PC-3 (cell line): Measurements from ENCODE around the gene TRIM37. TPM values are rescaled to one million over a fixed set of nuclear protein-coding genes. Genes with fewer than 3 reads are reported as not detected.

Source experiments
- ATAC-seq: fragments of 200-7000 bp; cut with Tn5 transposase; 2 replicates; pipeline ENCODE4 v1.9.1; 2020; ENCODE audit warnings: mild to moderate bottlenecking, moderate library complexity
- BruUV-seq: library from RNA; stranded (reverse); fragments of 400-500 nt; replicated peaks from 2 replicates; lab custom pipeline; 2021; lab: Mats Ljungman, UMichigan
- CTCF ChIA-PET: fragments of 300-600 bp; sonication (Branson Sonifier 250); formaldehyde crosslinking; loops from one replicate; lab custom pipeline; 2022; ENCODE audit warnings: antibody characterized with exemption; lab: Charles Lee
- POLR2A ChIA-PET: fragments of 300-600 bp; sonication (Branson Sonifier 250); formaldehyde crosslinking; loops from one replicate; lab custom pipeline; 2022; ENCODE audit warnings: antibody characterized with exemption; ENCODE audit not compliant: unreplicated experiment; lab: Charles Lee
- DNase-seq: peaks from one replicate; pipeline ENCODE4 v3.0.0-alpha.2; 2015
- H2AFZ ChIP-seq: fragments of 300-600 bp; sonication (generic); 2 replicates; pipeline ENCODE4 v1.6.0; 2016; ENCODE audit warnings: antibody characterized with exemption, low read length
- H3F3A ChIP-seq: fragments of 300-600 bp; sonication (generic); one replicate; pipeline ENCODE4 v1.6.0; 2017; ENCODE audit warnings: antibody characterized with exemption, low read length, control low read depth, mild to moderate bottlenecking; ENCODE audit not compliant: unreplicated experiment
- H3K27ac ChIP-seq: fragments of 300-600 bp; sonication (generic); 2 replicates; pipeline ENCODE4 v1.5.1; 2016; ENCODE audit warnings: mild to moderate bottlenecking, low read length
- H3K27me3 ChIP-seq: fragments of 300-600 bp; sonication (generic); 2 replicates; pipeline ENCODE4 v1.6.1; 2016; ENCODE audit warnings: low read length, mixed read lengths
- H3K36me3 ChIP-seq: fragments of 300-600 bp; sonication (generic); 2 replicates; pipeline ENCODE4 v1.6.1; 2016; ENCODE audit warnings: low read depth, mixed run types, low read length, mixed read lengths
- H3K4me1 ChIP-seq: fragments of 300-600 bp; sonication (generic); 2 replicates; pipeline ENCODE4 v1.5.1; 2016; ENCODE audit warnings: low read length; ENCODE audit not compliant: insufficient read depth
- H3K4me2 ChIP-seq: fragments of 300-600 bp; sonication (generic); 2 replicates; pipeline ENCODE4 v1.6.0; 2016; ENCODE audit warnings: low read length
- H3K4me3 ChIP-seq: fragments of 300-600 bp; sonication (generic); 2 replicates; pipeline ENCODE4 v1.5.1; 2016; ENCODE audit warnings: mild to moderate bottlenecking, low read length, mixed read lengths
- H3K79me2 ChIP-seq: fragments of 300-600 bp; sonication (generic); 2 replicates; pipeline ENCODE4 v1.6.1; 2017; ENCODE audit warnings: low read length, mixed read lengths
- H3K9ac ChIP-seq: fragments of 300-600 bp; sonication (generic); 2 replicates; pipeline ENCODE4 v1.6.0; 2016; ENCODE audit warnings: mild to moderate bottlenecking, low read length
- H3K9me2 ChIP-seq: fragments of 300-600 bp; sonication (generic); replicated peaks from 2 replicates; pipeline ENCODE4 v1.6.1; 2016; ENCODE audit warnings: mixed run types, low read length, mixed read lengths
- H3K9me3 ChIP-seq: fragments of 300-600 bp; sonication (generic); 2 replicates; pipeline ENCODE4 v1.6.1; 2016; ENCODE audit warnings: low read length, mixed read lengths
- H4K20me1 ChIP-seq: fragments of 300-600 bp; sonication (generic); 2 replicates; pipeline ENCODE4 v1.6.1; 2016; ENCODE audit warnings: low read length, mixed read lengths
- EZH2 ChIP-seq: fragments of 300-600 bp; sonication (generic); IDR thresholded peaks from one replicate; pipeline ENCODE4 v1.6.1; 2017; ENCODE audit warnings: antibody characterized with exemption, mild to moderate bottlenecking, low read length; ENCODE audit not compliant: unreplicated experiment
- EZH2phosphoT487 ChIP-seq: fragments of 300-600 bp; sonication (generic); IDR thresholded peaks from 2 replicates; pipeline ENCODE4 v1.6.1; 2018; ENCODE audit warnings: mild to moderate bottlenecking, antibody characterized with exemption, low read length, borderline replicate concordance
- intact Hi-C: fragments of 100-400 bp; cut with micrococcal nuclease; formaldehyde crosslinking; loops from 2 replicates; pipeline ENCODE4 v1.9.0; 2023
- total RNA-seq: library from RNA; depleted of rRNA; stranded (reverse); fragments of >200 nt; gene quantifications from 2 replicates; pipeline ENCODE4 v1.2.3, GENCODE V29; 2014
- TF ChIP-seq, protein P1 (sequence below): fragments of 300-600 bp; sonication (generic); conservative IDR thresholded peaks from 2 replicates; pipeline ENCODE4 v1.5.1; 2017; ENCODE audit warnings: antibody characterized with exemption, low read depth, mild to moderate bottlenecking, low read length

Gene TRIM37
- total RNA-seq, 1 experiment from 2014 or later = 35.1 TPM

DNA sequence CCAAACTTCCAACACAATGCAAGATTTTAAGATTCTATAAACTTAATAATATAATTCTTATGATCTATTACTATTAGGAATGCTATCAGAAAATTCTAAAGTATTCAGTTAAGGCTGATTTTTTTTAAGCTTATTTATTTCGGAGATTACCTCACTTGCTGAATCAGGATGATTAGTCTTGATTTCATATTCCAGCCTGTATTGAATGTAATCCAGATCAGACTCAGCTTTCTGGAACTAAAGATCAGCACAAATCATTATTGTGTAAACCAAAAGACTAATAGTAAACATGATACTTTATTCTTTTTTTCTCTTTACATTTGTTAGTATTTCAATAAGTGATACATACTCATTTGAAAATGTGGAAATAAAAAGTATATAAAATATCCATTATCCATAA is 24.5 kb upstream of the TRIM37 start:
- Histone ChIP-seq H3K4me1 (no peaks in the 10 kb centered on the region), H3K79me2 (peaks cover 51% of the 10 kb centered on the region), H2AFZ (no peak overlapping the region), H3K9me2 (no peaks in the 10 kb centered on the region), H4K20me1 (no peaks in the 10 kb centered on the region), H3K27ac (no peak overlapping the region), H3K9me3 (no peaks in the 10 kb centered on the region), H3K4me3 (no peak overlapping the region), H3K4me2 (no peak overlapping the region), H3K36me3 (peaks cover 10% of the 10 kb centered on the region; the same call in 1 of the 2 replicates), H3F3A (no peaks in the 10 kb centered on the region), H3K27me3 (no peaks in the 10 kb centered on the region), H3K9ac (no peak overlapping the region)
- BruUV-seq = no TSS peak
- POLR2A ChIA-PET = no interaction called here
- ATAC-seq (no peak), DNase-seq (no peak)
- no peak for TF ChIP-seq EZH2phosphoT487
- TF ChIP-seq, protein P1, sequence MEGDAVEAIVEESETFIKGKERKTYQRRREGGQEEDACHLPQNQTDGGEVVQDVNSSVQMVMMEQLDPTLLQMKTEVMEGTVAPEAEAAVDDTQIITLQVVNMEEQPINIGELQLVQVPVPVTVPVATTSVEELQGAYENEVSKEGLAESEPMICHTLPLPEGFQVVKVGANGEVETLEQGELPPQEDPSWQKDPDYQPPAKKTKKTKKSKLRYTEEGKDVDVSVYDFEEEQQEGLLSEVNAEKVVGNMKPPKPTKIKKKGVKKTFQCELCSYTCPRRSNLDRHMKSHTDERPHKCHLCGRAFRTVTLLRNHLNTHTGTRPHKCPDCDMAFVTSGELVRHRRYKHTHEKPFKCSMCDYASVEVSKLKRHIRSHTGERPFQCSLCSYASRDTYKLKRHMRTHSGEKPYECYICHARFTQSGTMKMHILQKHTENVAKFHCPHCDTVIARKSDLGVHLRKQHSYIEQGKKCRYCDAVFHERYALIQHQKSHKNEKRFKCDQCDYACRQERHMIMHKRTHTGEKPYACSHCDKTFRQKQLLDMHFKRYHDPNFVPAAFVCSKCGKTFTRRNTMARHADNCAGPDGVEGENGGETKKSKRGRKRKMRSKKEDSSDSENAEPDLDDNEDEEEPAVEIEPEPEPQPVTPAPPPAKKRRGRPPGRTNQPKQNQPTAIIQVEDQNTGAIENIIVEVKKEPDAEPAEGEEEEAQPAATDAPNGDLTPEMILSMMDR = no peak
- intact Hi-C loops = no loop called here
- CTCF ChIA-PET = no interaction called here

DNA sequence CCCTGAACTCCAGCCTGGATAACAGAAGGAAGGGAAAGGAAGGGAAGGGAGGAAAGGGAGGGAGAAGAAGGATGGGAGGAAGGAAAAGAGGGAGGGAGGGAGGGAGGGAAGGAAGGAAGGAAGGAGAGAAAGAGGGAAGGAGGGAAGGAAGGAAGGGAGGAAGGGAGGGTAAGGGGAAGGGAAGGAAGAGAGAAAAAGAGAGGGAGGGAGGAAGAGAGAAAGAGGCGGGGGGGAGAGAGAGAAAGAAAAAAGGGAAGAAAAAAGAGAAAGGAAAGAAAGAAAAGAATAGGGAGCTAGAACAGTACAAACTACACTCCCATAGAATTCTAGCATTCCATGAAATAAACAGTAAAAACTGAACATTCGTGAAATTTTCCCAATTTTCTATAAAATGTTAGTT is 23.1 kb upstream of the TRIM37 start:
- intact Hi-C loops = no loop called here
- DNase-seq (no peak), ATAC-seq (no peak)
- Histone ChIP-seq H3K27ac (no peak overlapping the region), H3K9me2 (no peaks in the 10 kb centered on the region), H3K9me3 (no peaks in the 10 kb centered on the region), H3K9ac (no peak overlapping the region), H3K4me2 (no peak overlapping the region), H2AFZ (no peak overlapping the region), H3F3A (no peaks in the 10 kb centered on the region), H3K4me1 (no peaks in the 10 kb centered on the region), H3K27me3 (no peaks in the 10 kb centered on the region), H3K36me3 (peaks cover 11% of the 10 kb centered on the region; the same call in 1 of the 2 replicates), H4K20me1 (no peaks in the 10 kb centered on the region), H3K4me3 (no peak overlapping the region), H3K79me2 (peaks cover 40% of the 10 kb centered on the region)
- CTCF ChIA-PET = no interaction called here
- TF ChIP-seq EZH2phosphoT487 (no peak), EZH2 (no peak)
- TF ChIP-seq, protein P1 = no peak
- BruUV-seq = no TSS peak
- POLR2A ChIA-PET = no interaction called here

DNA sequence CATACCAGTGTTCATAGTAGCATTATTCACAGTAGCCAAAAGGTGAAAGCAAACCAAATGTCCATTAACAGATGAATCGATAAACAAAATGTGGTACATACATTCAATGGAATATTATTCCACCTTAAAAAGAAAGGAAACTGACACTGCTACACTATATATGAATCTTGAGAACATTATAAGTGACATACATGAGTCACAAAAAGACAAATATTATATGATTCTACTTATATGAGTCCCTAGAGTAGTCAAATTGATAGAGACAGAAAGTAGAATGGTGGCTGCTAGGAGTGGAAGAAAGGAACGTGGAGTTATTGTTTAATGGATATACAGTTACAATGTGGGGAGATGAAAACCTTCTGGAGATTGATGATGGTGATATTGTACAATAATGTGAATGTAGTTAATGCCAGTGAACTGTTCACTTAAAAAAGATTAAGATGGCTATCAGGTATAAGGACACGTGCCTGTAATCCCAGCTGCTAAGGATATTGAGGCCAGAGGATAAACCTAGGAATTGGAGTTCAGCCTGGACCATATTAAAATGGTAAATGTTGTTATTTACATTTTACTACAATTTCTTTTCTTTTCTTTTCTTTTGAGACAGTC is 20.2 kb upstream of the TRIM37 start:
- TF ChIP-seq EZH2phosphoT487 (no peak), EZH2 (no peak)
- TF ChIP-seq, protein P1 = no peak
- Histone ChIP-seq H3K27ac (no peak overlapping the region), H4K20me1 (no peaks in the 10 kb centered on the region), H3K27me3 (no peaks in the 10 kb centered on the region), H2AFZ (no peak overlapping the region), H3K4me2 (no peak overlapping the region), H3K9ac (no peak overlapping the region), H3F3A (no peaks in the 10 kb centered on the region), H3K79me2 (peaks cover 11% of the 10 kb centered on the region; the same call in 1 of the 2 replicates), H3K36me3 (peaks cover 18% of the 10 kb centered on the region), H3K9me2 (no peaks in the 10 kb centered on the region), H3K9me3 (no peaks in the 10 kb centered on the region), H3K4me1 (no peaks in the 10 kb centered on the region), H3K4me3 (no peak overlapping the region)
- BruUV-seq = no TSS peak
- ChIA-PET POLR2A (no interaction called here), CTCF (no interaction called here)
- ATAC-seq = peak; percentile 67
- intact Hi-C loops = no loop called here
- DNase-seq = no peak
